Activated naive CD8-positive, alpha-beta T cell treated with anti-CD3 and anti-CD28 coated beads, Interleukin-2, amount 10 ng/mL, durations not matched to agents 7 days and 5 days (primary cell): ENCODE results near the gene DSE. TPM values are rescaled to one million over a fixed set of nuclear protein-coding genes. Genes with fewer than 3 reads are reported as not detected.

Experiments used
- ATAC-seq: fragments of 150-1000 bp; cut with Tn5 transposase; one replicate; pipeline ENCODE4 v1.10.0; 2021; ENCODE audit warnings: low read depth, moderate library complexity
- POLR2A ChIA-PET: fragments of 350-600 bp; sonication (Branson Sonifier 250); formaldehyde crosslinking; loops from one replicate; lab custom pipeline; 2021; ENCODE audit warnings: antibody characterized with exemption; lab: Charles Lee
- DNase-seq: peaks from one replicate; pipeline ENCODE4 v3.0.0; 2021
- H3K27ac Mint-ChIP-seq: one replicate; pipeline ENCODE4 v1.8.0; 2022; ENCODE audit warnings: mild to moderate bottlenecking, mixed read lengths
- H3K27me3 Mint-ChIP-seq: one replicate; pipeline ENCODE4 v1.8.0; 2022; ENCODE audit warnings: mild to moderate bottlenecking, moderate library complexity, mixed read lengths
- H3K36me3 Mint-ChIP-seq: one replicate; pipeline ENCODE4 v1.8.0; 2021; ENCODE audit warnings: mild to moderate bottlenecking, mixed read lengths
- H3K4me1 Mint-ChIP-seq: one replicate; pipeline ENCODE4 v1.8.0; 2021; ENCODE audit warnings: mixed read lengths
- H3K4me3 Mint-ChIP-seq: one replicate; pipeline ENCODE4 v1.8.0; 2022; ENCODE audit warnings: mild to moderate bottlenecking, moderate library complexity, mixed read lengths
- H3K9me3 Mint-ChIP-seq: one replicate; pipeline ENCODE4 v1.8.0; 2021; ENCODE audit warnings: mixed read lengths
- total RNA-seq, 2 experiments: library from RNA; stranded (reverse); gene quantifications; one replicate each; pipeline ENCODE4 v1.2.3, GENCODE V29; 2021

DSE gene
- total RNA-seq, 2 experiments from 2014 or later: 3.9 to 4.1 TPM

DNA sequence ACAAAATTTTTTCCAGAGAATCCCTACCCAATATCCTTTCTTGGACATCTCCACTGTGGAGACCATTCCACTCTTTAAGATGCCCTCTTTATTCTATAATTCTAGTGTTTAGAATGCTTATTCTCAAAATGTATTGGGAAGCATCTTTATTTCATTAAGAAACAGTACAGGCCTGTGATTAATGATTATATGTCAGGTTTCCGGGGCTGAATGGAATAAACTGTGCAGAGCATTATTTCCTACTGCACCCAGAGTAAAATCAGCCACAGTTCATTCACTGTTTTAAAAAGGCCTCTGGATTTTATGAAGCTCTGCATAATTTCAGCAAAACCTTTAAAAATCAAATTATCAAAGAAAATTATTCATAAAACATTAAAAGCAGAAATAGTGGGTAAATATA lies 42.6 kb downstream of the DSE start:
- no peak overlapping the region for H3K4me3 Mint-ChIP-seq
- no peak for DNase-seq
- H3K36me3 Mint-ChIP-seq: no peaks in the 10 kb centered on the region
- ATAC-seq: no peak
- no peak overlapping the region for H3K27ac Mint-ChIP-seq
- no peaks in the 10 kb centered on the region for H3K4me1 Mint-ChIP-seq
- POLR2A ChIA-PET: no interaction called here
- H3K27me3 Mint-ChIP-seq: peaks cover 2% of the 10 kb centered on the region
- H3K9me3 Mint-ChIP-seq: no peaks in the 10 kb centered on the region

DNA sequence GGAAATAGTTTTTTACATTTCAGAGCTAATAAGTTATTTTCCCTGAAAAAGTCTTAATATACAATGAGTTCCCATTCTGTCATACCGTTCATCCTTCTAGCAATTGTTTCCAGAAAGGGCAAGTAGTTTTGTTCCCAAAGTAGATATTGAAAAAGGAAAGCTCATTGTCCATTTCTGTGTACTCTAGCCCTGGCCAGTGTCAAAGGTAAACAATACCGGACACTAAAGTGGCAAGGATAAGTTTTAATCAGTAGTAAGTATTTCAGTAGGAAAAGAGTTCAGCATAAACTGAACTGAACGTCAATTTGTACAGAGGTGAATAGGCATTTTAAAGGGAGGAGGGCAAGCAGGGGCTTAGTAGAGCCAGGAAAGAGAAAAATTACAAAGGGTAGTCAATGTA lies 46.9 kb downstream of the DSE start:
- no peak overlapping the region for H3K27ac Mint-ChIP-seq
- H3K27me3 Mint-ChIP-seq: peaks cover 2% of the 10 kb centered on the region
- POLR2A ChIA-PET: no interaction called here
- no peaks in the 10 kb centered on the region for H3K4me1 Mint-ChIP-seq
- DNase-seq (no peak), ATAC-seq (no peak)
- H3K9me3 Mint-ChIP-seq: no peaks in the 10 kb centered on the region
- H3K4me3 Mint-ChIP-seq: no peak overlapping the region
- H3K36me3 Mint-ChIP-seq: no peaks in the 10 kb centered on the region

DNA sequence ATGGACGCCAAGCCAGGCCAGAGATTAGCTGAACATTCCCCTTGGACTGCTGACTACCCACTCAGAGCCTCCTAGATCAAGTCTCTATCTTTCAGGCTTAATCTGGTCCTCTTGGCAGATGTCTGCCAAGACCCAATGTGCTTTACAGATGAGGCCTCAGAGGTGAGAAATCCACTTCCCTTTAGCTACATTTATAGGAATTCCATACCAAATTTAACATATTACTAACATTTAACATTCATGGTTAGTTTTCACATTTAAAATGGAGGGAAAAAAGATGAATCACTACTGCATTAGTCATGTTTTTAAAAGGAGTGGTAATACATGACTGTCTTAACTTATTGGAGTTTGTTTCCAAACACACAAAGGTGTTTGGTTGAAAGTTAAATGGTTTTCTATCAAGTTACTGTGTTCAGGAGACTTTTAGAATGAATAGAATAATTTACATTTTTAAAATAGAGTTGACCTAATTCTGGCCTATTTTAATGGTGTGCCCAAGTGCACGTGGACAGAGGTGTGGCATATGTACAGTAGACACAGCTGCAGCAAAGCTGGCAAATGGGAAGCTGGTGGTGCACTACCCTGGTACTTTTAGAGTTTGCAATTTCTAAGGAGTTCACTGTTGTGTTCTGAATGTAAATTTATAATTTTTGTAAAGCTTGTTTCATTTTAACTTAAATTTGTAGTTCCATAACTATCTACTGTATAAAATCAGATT lies 48.5 kb downstream of the DSE start:
- H3K27me3 Mint-ChIP-seq: peaks cover 2% of the 10 kb centered on the region
- ATAC-seq: no peak

DNA sequence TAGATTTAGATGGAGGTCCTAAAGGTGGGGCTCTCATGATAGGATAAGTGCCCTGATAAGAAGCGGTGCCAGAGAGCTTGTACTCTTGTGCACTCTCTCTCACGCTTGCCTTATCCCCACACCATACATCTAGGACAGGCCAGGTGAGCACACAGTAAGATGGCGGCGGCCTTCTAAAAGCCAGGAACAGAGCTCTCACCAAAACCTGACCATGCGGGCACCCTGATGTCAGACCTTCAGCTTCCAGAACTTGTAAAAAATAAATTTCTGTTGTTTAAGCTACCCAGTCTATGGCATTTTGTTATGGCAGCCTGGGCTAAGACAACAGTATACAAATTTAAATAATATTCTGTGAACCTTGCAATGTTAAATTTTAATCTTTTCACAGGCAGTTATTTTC lies 49.6 kb downstream of the DSE start:
- no peak overlapping the region for H3K4me3 Mint-ChIP-seq
- POLR2A ChIA-PET: no interaction called here
- H3K4me1 Mint-ChIP-seq: no peaks in the 10 kb centered on the region
- H3K27ac Mint-ChIP-seq: no peak overlapping the region
- H3K36me3 Mint-ChIP-seq: no peaks in the 10 kb centered on the region
- DNase-seq (no peak), ATAC-seq (no peak)
- H3K9me3 Mint-ChIP-seq: no peaks in the 10 kb centered on the region
- H3K27me3 Mint-ChIP-seq: no peaks in the 10 kb centered on the region

More for the DNA sequence above, 48.5 kb downstream of the DSE start:
- POLR2A ChIA-PET: no interaction called here
- H3K36me3 Mint-ChIP-seq: no peaks in the 10 kb centered on the region
- no peak for DNase-seq
- no peaks in the 10 kb centered on the region for H3K4me1 Mint-ChIP-seq
- H3K9me3 Mint-ChIP-seq: no peaks in the 10 kb centered on the region
- H3K4me3 Mint-ChIP-seq: no peak overlapping the region
- no peak overlapping the region for H3K27ac Mint-ChIP-seq

DNA sequence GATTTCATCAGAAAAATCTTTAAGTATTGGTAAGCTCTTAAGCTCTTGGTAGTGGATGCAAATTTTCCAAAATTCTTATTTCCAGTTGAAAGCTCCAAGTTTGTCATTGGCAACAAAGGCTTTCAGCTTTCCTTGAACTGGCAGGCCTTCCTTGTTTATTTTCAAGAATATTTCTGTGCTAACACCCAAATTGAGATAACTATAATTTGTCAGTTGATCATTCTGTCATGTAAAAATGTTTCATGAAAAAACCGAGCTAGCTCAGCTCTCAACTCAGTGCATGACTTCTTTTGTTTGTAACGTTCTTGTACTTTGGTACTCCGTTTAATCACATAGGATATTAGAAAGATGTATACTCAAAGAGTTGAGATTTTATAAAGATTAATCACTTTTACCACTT lies 51.5 kb downstream of the DSE start:
- Mint-ChIP-seq H3K4me1 (no peaks in the 10 kb centered on the region), H3K36me3 (no peaks in the 10 kb centered on the region)
- no peak for ATAC-seq

DNA sequence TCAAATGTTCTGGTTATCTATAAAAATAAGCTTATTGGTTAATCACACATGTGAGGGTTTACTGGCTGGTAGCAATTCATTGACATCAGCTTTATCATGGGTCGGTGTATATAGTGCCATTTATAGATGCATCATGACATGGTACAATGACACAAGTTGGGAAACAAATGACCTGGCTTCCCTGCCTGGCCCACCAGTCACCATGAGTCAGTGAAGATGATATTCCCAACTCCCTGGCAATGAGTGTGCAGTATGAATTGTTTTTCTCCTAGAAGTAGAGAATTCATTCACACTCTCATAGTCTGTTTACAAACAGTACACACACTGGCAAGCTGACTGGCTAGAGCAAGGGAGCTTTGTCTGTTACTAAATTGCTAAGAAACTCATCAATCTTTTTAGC lies 53.3 kb downstream of the DSE start:
- no peak for ATAC-seq
- no peaks in the 10 kb centered on the region for H3K9me3 Mint-ChIP-seq
- no peaks in the 10 kb centered on the region for H3K4me1 Mint-ChIP-seq
- no peak overlapping the region for H3K4me3 Mint-ChIP-seq
- no peak for DNase-seq
- H3K27ac Mint-ChIP-seq: no peak overlapping the region
- POLR2A ChIA-PET: no interaction called here
- H3K36me3 Mint-ChIP-seq: no peaks in the 10 kb centered on the region
- no peaks in the 10 kb centered on the region for H3K27me3 Mint-ChIP-seq

More for the DNA sequence above, 51.5 kb downstream of the DSE start:
- H3K4me3 Mint-ChIP-seq: no peak overlapping the region
- no peaks in the 10 kb centered on the region for H3K27me3 Mint-ChIP-seq
- POLR2A ChIA-PET: no interaction called here
- DNase-seq: no peak
- H3K27ac Mint-ChIP-seq: no peak overlapping the region
- no peaks in the 10 kb centered on the region for H3K9me3 Mint-ChIP-seq

DNA sequence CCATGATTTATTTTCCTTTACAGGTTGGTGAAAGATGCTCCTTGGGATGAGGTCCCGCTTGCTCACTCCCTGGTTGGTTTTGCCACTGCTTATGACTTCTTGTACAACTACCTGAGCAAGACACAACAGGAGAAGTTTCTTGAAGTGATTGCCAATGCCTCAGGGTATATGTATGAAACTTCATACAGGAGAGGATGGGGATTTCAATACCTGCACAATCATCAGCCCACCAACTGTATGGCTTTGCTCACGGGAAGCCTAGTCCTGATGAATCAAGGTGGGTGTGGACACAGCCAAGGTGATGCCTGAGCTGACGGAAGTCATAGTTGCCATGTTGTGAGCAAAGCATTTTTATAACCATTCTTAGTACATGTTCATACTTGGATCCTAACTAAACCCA lies 55.8 kb downstream of the DSE start:
- no peak for DNase-seq
- H3K36me3 Mint-ChIP-seq: no peaks in the 10 kb centered on the region
- no peak overlapping the region for H3K27ac Mint-ChIP-seq
- H3K9me3 Mint-ChIP-seq: no peaks in the 10 kb centered on the region
- no peak overlapping the region for H3K4me3 Mint-ChIP-seq
- no peaks in the 10 kb centered on the region for H3K27me3 Mint-ChIP-seq
- no peaks in the 10 kb centered on the region for H3K4me1 Mint-ChIP-seq
- ATAC-seq: no peak
- POLR2A ChIA-PET: no interaction called here

DNA sequence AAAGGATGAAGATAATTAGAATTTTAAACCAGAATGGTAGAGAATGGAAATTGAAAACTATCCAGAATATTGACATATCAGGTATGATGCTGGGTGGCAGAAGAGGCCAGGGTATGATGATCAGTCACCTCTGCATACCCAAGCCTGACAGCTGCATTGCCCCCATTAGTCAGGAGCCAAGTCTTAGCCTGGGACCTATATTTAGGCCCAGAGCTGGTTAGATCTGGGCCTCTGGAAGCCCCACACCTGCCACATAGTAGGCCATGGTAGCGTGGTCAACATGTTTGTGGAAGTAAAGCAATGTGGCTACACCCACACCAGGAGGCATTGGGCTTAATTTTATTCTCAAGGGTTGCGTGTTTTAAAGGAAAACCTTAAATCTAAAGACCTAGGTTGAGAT lies 58.4 kb downstream of the DSE start:
- Mint-ChIP-seq H3K36me3 (no peaks in the 10 kb centered on the region), H3K9me3 (no peaks in the 10 kb centered on the region), H3K27ac (no peak overlapping the region), H3K4me1 (no peaks in the 10 kb centered on the region), H3K27me3 (no peaks in the 10 kb centered on the region), H3K4me3 (no peak overlapping the region)
- DNase-seq (no peak), ATAC-seq (no peak)
- POLR2A ChIA-PET: no interaction called here

DNA sequence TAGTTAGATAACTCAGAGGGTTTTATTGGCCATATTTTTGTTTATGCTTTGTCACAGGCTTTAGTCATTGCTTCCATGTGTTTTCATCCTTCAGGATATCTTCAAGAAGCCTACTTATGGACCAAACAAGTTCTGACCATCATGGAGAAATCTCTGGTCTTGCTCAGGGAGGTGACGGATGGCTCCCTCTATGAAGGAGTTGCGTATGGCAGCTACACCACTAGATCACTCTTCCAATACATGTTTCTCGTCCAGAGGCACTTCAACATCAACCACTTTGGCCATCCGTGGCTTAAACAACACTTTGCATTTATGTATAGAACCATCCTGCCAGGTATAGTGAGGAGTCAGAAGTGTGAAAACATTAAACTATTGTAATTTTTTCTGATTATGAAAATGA lies 60.1 kb downstream of the DSE start:
- no peaks in the 10 kb centered on the region for H3K36me3 Mint-ChIP-seq
- ATAC-seq: no peak
- H3K27ac Mint-ChIP-seq: no peak overlapping the region

DNA sequence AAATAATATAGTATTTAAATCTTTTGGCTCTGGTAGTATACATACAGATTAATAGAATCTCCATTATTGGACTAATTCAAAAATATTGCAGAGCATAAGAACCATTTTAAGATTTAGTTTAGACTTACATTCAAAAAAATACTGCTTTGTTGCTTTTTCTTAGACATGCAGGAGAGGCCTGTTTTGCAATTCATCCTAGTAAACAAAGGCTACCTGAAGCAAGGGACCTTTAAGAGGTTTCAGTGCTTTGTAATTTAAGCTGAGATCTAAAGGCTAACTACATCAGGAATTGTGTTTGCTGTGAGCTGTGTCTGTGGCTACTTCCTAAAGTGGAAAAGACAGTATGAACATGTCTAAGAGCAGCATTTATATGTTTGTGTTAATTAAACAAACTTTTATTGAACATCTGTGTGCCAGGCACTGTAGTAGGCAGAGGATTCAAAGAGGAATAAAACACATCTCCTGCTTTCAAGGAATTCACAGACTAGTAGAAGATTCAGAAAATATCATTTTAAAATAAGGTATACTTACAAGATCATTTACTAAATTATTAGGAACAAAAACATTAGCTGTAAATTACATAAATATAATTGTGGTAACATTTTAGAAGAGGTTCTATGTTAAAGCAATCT lies 61.3 kb downstream of the DSE start:
- ATAC-seq: no peak
- Mint-ChIP-seq H3K27ac (no peak overlapping the region), H3K4me1 (no peaks in the 10 kb centered on the region), H3K27me3 (no peaks in the 10 kb centered on the region), H3K36me3 (no peaks in the 10 kb centered on the region), H3K4me3 (no peak overlapping the region), H3K9me3 (no peaks in the 10 kb centered on the region)
- no peak for DNase-seq
- POLR2A ChIA-PET: no interaction called here

More for the DNA sequence above, 60.1 kb downstream of the DSE start:
- Mint-ChIP-seq H3K4me3 (no peak overlapping the region), H3K27me3 (no peaks in the 10 kb centered on the region), H3K4me1 (no peaks in the 10 kb centered on the region), H3K9me3 (no peaks in the 10 kb centered on the region)
- no peak for DNase-seq
- POLR2A ChIA-PET: no interaction called here

DNA sequence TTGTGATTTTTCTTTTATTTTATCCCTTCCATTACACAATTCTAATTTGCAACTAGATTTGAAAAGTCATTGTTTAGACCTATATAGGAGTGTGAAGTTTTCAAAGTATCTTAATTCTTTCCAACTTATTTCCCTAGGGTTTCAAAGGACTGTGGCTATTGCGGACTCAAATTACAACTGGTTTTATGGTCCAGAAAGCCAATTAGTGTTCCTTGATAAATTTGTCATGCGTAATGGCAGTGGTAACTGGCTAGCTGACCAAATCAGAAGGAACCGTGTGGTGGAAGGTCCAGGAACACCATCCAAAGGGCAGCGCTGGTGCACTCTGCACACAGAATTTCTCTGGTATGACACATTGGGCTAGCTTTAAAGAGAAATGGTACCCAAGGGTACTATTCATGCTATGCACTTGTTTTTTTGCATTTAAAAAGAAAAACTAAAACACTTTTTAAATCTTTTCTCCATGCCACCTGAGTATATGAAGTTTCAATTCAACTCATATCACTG lies 62.5 kb downstream of the DSE start:
- no peaks in the 10 kb centered on the region for H3K9me3 Mint-ChIP-seq
- no peaks in the 10 kb centered on the region for H3K36me3 Mint-ChIP-seq
- H3K27ac Mint-ChIP-seq: no peak overlapping the region
- no peaks in the 10 kb centered on the region for H3K27me3 Mint-ChIP-seq
- H3K4me1 Mint-ChIP-seq: no peaks in the 10 kb centered on the region
- ATAC-seq (no peak), DNase-seq (no peak)
- POLR2A ChIA-PET: no interaction called here
- no peak overlapping the region for H3K4me3 Mint-ChIP-seq

DNA sequence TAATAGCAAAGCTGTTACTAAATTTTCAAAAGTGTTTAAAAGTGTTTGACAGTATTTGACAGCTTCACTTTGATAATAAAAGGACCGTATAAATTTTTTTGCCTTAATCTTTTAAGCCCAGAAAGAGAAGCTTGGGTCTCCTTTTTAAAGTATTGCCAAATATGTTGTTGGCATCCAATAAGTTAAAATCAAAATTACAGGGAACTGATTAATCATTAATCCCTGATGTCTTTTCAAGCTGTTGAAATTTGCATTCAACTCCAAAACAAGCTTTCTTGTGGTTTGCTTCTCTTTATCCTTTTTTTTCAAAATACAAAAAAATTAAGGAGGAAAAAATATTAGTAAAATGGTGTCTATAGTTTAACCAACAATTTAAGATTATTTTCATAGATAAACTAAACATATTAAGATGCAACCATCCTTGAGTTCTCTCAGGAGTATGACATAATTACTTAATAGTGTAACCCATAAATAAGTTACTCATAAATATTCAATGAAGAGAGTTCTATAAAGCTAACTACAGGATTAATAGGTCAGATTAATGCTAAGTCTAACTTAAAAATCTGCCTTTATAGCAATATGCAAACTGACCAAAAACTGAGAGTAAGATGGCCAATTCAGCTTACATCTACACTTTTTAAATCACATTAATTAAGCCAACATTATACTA lies 63.4 kb downstream of the DSE start:
- H3K4me1 Mint-ChIP-seq: no peaks in the 10 kb centered on the region
- no peak for DNase-seq
- H3K36me3 Mint-ChIP-seq: no peaks in the 10 kb centered on the region
- H3K27ac Mint-ChIP-seq: no peak overlapping the region
- POLR2A ChIA-PET: no interaction called here
- no peak overlapping the region for H3K4me3 Mint-ChIP-seq
- no peaks in the 10 kb centered on the region for H3K9me3 Mint-ChIP-seq
- ATAC-seq: no peak
- H3K27me3 Mint-ChIP-seq: peaks cover 4% of the 10 kb centered on the region

DNA sequence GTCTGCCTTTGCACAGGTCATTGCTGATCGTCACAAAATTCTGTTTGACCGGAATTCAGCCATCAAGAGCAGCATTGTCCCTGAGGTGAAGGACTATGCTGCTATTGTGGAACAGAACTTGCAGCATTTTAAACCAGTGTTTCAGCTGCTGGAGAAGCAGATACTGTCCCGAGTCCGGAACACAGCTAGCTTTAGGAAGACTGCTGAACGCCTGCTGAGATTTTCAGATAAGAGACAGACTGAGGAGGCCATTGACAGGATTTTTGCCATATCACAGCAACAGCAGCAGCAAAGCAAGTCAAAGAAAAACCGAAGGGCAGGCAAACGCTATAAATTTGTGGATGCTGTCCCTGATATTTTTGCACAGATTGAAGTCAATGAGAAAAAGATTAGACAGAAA lies 65.8 kb downstream of the DSE start:
- no peak overlapping the region for H3K4me3 Mint-ChIP-seq
- no peaks in the 10 kb centered on the region for H3K36me3 Mint-ChIP-seq
- no peak for ATAC-seq

DNA sequence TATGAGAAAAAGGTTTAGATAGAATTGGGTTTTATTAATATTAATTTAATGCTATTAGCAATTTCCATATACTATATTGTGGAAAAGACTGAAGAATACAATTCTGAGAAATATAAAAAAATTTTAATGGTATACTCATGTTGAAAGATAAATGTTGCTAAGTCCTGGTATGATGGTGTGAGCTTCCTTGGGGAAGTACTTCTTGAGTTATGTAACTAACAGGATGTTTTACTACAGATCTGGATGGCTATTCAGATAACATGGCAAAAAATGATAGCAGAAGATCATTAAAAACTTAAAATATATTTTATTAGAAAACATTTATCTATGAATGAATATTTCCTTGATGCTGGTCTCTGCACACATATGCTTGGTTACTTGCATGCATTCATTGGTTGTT lies 66.9 kb downstream of the DSE start:
- Mint-ChIP-seq H3K9me3 (no peaks in the 10 kb centered on the region), H3K4me1 (no peaks in the 10 kb centered on the region), H3K27ac (no peak overlapping the region), H3K36me3 (no peaks in the 10 kb centered on the region), H3K4me3 (no peak overlapping the region), H3K27me3 (peaks cover 25% of the 10 kb centered on the region)
- no peak for ATAC-seq
- POLR2A ChIA-PET: no interaction called here
- DNase-seq: no peak

More for the DNA sequence above, 65.8 kb downstream of the DSE start:
- DNase-seq: no peak
- Mint-ChIP-seq H3K9me3 (no peaks in the 10 kb centered on the region), H3K27me3 (peaks cover 15% of the 10 kb centered on the region), H3K4me1 (no peaks in the 10 kb centered on the region), H3K27ac (no peak overlapping the region)
- POLR2A ChIA-PET: no interaction called here
